NCI-H2227 (cell line): ENCODE results near the gene RNLS.

Experiments used
- DNase-seq: peaks from one replicate; lab custom pipeline; 2025; ENCODE audit not compliant: unreplicated experiment; lab: John Stamatoyannopoulos, UW

The RNLS gene

DNA sequence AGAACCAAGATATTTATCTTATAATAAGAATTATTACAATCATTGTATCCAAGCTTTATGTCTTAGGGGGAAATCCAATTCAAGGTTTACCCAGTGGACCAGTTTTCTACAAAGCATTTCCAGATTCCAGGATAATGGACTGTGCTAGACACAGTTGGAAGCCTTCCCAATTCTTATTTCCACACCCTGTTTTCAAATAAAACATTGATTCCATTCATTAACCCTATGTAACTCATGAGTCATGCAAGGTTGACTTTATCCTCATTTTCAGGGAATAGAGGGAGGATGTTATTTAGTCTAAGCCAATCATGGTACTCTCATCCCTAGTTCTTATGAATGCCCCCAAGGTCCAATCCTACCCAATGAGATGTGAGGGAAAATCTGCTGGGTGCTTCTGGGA is 145.7 kb downstream of the RNLS start:
- no peak for DNase-seq

DNA sequence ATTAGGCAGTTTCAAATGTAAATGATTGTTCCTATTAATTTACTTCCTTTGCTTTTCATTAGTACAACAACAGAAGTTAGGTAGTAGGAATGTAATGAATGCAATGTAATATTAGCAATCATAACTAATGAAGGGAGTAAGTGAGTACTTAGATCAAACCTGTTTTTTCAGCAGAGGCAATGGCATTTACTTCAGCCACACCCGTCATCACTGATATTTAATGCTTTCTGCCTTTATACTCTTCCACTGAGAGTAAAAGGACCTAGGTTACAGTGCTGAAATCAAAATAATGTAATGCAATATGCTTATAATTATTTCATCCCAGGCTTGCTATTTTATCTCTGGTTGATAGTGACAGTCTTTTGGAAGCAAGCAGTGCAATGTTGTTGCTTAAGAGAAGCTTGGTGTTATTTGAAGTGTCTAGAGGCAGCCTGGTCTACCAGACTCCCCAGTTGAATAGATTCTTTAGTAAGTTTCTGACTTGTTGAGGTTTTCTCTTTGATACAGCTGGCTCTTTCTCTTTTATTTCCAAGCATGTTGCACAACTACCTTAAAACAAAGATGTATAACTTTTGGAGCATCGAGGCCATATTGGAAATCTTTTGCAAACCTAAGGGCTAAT is 149.4 kb downstream of the RNLS start:
- no peak for DNase-seq

DNA sequence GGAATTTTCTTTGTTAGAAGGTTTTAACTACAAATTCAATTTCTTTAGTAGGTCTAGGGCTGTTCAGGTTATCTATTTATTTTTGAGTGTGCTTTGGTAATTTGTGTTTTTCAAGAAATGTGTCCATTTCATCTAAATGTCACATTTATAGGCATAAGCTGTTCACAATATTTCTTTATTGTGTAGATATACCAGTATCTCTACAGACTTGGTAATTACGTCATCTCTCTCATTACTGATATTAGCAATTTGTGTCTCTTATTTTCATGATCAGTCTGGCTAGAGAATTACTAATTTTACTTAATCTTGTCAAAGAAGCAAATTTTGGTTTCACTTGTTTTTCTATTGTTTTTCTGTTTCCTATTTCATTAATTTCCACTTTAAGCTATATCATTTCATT is 152.0 kb downstream of the RNLS start:
- no peak for DNase-seq

DNA sequence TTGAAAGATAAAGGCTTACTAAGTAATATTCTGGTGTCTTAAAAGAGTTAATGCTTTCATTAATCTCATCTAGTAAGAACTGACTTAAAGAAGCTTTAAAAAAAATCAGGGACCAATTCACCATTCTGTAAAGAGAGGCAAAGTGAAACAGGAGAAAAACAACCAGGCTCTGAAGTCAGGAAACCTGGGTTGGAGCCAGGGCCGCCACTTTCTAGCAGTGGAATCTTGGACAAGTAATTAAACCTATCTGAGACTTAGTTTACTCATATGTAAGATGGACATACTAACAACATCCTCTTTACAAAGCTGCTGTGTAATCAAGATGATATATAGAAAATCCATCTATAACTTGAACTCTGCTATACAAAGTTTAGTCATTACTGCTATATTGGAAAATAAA is 154.1 kb downstream of the RNLS start:
- no peak for DNase-seq

DNA sequence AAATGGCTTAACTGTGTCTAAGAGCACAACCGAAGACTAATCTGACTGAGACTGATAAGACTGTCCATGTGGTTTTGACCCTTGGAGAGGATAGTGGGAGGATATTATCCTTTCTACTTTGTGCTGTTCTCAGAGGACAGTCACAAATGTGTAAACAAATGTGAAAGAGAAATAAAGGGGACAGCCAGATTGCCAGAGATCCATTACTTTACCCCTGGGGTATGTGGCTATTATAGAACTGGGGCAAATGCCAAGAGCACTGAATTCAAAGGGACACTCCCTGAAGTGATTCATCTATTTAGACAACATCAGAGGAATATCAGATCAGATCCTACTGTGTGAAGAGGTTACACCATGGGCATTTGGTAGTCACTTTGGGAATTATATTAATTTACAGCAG is 154.7 kb downstream of the RNLS start:
- no peak for DNase-seq

DNA sequence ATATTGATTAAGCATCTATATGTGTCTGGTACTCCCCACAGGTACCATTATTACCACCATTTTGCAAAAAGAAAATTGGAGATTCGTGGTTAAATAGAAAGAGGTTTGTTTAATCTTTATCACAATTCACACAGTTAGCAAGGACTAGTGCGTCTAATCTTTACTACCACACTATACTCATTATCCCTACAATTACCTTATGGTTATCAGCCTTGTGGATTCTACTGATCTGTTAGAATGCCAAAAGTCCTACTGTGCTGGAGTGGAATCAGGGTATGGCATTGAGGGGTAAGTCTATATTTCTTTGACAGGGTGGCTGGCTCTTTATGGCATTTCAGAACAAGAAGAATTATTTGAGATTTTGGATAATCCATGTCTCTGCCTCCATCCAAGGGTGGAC is 156.1 kb downstream of the RNLS start:
- DNase-seq: no peak

DNA sequence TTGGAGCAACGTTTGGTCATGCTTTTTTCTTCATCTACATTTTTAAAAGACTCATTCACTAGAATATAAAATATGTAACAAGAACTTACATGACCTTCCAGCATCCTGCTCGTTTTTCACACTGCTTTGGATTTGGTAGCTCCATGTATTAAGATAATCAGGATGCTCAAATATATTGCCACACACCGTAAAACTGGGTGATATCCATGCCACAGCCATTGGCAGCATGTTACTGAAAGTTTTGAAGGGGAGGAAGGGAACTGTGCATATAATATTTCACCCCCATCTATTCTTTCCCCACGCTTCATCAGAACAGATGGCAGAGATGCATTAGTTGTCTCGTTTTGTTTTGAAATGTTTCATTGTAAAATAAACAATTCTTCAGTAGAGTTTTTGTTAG is 158.2 kb downstream of the RNLS start:
- DNase-seq: no peak

DNA sequence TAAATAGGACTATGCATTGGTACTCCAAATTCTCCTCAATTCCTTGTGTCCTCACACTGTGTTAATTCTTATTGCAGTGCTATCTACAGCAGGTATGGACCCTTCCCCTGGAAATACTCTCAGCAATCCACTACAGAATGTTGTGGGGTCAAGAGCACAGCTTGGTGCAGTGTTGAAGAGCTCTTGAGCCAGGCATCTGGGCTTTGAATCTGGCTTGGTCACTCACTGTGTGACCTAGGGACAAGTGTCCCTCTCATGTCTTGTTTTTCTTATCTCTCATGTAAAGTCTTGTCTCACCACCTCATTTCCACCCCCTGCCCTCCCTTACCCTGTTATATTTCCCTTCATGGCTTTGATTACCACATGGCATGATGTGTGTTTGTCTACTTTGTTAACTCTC is 159.4 kb downstream of the RNLS start:
- DNase-seq: no peak

DNA sequence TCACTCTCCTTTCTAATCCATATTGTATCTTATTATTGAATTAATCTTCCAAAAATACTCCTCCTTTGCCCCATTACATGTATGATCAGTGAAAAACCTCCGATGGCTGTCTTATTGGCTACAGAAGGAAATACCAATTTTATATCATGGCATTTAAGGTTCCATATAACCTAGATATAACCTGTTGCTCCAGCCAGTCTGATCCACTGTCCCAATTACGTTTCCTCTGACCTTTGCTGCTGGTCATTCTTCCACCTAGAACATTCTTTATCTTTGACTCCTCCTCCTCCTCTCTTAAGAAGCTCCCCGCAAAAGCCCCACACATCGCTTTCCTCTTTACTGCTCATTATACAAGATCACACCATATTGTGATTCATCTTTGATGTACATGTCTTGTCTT is 161.5 kb downstream of the RNLS start:
- no peak for DNase-seq

DNA sequence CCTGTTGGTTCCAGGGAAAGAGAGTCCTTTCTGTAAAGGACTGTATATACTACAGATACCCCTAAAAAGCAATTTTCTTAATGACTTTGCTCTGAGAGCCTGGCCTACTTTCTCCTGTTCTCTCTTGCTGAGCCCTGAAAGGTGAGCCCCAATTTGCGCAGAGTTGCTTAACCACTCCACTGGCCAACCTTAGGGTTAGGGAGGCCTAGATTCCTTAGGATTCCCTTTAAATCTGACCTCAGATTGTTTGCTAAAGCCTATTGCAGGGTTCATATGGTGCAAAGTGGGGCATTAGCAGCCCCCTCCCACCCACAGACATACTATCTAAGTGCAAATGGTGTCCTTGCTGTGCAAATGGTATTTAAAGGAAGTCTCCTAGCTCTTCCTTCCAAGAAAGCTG is 164.2 kb downstream of the RNLS start:
- no peak for DNase-seq

DNA sequence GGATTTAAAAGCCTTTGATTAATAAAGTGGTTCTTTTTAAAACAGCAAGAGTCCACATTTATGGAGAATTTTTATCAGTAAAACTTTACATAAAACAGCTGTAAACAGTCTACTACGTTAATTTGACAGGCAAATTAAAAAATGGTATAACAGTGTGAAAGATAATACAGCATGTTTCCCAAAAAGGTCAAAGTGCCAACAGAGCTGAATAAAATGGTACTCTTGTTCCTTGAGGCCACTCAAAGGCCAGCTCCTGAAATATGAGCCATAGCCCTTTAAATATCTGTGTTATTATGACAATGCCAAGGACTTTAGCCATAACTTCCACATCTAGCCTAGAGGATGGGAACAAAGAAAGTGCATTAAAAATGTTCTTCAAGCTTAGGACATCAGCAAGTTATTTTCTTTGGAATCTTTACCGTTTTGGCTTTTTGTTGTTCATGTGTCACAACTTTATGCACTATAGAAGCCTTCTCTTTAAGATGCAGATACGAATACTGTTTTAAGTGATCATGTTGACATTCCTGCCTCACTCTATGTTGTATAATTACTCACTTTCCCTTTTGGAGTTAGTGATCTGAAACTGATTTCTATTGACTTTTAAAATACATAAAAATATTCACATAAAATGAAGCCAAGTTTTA is 165.6 kb downstream of the RNLS start:
- no peak for DNase-seq

DNA sequence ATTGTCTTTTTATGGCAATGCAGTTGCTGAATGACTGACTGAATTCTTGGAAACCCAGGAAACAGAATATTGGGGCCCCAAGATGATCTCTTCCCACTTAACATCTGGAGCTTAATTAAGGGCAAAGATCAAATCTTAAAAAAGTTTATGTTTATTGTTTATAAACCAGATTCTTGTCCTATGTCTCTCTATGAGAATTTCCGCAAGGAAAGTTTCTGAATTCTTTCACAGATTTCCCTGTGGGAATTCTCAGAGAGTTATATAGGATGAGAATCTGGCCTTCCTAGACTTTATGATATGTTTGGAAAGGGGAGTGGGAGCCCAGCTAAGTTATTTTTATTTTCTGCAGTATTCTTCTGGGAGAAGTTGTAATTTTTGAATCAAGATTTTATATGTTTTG is 166.3 kb downstream of the RNLS start:
- DNase-seq: no peak

DNA sequence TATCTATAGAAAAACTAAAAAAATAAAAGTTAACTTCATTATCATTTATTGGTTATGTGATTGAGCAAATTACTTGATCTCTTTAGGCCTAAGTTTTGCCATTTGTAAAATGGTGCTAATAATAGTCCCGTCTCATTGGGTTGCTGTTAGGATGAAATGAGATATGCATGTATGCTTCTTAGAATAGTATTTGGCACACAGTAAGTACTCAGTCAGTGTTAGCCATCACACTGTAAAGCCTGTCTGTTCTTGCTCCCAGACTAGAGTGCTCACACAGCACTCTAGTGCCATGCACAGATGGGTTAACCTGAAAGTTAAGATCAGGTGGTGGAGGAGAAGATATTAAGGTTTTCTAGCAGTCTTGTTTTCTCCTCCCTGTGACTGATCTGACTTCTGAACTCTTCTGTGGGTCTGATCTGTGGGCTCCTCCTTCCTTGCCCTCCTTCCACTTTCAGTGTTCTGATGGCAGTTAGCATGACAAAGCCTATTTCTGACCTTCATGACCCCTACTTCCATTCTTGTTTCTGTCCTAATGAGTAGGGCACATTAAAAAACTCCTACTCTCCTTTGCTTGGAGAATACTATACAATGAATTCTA is 167.5 kb downstream of the RNLS start:
- no peak for DNase-seq

DNA sequence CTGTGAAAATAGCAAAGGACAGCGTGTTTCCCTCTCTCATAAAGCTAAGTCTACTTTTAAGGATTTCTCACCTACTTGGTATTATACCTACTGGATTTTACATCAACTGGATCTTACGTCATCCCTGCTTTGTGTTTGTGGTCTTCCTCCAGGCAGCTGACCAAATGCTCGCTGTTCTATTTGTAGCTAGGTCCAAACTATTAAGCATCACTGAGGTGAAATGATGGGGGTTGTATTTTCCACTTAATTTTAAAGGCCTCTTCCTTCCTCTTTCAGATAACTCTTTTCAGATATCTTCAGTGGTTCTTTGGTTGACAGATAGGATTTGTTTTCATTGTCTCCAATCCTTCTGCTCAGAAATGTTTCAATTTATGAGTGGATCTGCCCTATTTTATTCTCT is 169.7 kb downstream of the RNLS start:
- DNase-seq: no peak

DNA sequence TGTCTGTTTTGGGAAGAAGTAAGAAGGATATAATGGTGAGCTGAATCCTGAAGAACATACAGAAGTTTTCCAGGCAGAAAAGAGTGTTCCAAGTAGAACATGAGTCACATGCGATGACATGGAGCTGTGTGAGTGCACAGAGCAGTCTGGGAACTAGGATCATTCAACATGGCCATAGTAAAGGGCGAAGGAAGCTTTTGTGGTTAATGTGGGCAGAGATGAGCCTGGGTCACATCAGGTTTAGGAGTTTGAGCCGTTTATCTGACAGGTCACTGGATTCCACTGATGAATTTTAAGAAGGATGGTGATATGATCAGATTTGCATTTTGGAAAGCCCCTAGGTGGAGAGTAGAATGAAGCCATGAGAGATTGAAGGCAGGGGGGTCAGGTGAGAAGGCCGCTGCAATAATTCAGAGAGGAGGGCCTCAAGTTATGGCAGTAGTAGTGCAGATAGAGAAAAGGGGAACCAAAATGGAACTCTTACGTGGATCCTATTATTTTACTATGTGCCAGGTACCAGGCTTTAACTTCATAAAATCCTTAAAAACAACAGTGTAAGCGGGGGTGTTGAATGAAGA is 171.3 kb downstream of the RNLS start:
- no peak for DNase-seq

DNA sequence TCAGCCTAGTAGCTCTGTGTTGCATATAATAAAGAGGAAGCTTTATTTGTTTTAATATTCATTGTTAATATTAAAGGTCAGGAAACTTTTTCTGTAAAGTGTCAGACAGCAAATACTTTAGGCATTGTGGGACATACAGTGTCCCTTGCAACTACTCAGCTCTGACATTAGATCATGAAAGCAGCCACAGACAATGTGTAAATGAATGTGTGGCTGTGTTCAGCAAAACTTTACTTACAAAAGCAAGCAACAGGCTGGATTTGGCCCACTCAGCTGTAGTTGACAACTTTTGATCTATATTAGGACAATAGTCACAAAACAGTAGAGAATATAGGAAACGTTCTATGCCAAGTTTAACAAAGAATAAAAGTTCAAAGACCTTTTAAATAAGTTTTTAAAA is 173.3 kb downstream of the RNLS start:
- no peak for DNase-seq

DNA sequence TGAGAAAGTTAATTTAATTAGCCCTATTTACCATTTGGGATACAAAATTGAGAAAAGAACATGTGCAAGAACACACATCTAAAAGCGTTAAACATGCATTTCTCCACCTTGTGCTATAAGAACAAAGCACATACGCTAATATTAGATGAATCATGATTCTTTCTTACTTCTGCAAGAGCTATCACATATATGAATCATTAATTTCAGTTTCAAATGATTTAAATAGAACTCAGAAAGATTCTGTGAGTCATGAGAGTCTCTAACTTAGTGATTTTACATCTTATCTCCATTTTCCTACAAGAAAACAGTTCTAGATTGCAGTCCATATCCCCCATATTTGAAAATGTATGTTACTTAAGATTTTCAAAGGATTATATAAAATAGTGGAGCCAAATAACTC is 173.9 kb downstream of the RNLS start:
- DNase-seq: no peak

DNA sequence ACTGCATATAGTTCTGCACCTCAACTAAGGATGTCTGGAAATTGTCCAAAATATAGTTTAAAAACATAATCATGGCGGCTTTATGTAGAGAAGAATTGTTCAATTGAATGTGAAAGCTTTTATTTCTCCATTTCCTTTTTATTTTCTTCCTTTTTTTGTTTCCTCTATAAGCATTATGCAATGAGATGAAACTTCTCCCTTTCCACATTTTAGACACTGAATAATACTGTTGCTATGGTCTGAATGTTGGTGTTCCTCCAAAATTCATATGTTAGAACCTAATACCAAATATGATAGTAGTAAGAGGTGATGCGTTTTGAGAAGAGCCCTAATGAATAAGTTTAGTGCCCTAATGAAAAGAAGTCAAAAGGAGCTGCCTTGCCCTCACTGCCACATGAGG is 175.0 kb downstream of the RNLS start:
- DNase-seq: no peak

DNA sequence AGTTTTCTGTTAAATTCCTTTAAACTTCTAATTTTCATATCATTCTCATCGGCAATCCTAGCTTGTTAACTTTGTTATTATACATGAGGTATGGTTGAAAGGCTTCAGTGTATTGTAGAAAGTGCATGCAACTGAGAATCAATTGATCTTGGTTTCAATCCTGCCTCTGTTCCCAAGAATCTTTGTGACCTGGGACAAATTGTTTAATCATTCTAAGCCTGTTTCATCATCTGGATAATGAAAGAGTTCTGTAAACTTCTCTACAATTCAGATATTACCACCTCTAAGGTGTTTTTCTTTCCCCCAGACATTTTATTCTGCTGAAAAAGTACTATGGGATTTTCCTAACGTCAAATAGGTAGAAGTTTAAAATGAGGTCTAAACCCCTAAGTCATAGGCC is 179.0 kb downstream of the RNLS start:
- DNase-seq: no peak

DNA sequence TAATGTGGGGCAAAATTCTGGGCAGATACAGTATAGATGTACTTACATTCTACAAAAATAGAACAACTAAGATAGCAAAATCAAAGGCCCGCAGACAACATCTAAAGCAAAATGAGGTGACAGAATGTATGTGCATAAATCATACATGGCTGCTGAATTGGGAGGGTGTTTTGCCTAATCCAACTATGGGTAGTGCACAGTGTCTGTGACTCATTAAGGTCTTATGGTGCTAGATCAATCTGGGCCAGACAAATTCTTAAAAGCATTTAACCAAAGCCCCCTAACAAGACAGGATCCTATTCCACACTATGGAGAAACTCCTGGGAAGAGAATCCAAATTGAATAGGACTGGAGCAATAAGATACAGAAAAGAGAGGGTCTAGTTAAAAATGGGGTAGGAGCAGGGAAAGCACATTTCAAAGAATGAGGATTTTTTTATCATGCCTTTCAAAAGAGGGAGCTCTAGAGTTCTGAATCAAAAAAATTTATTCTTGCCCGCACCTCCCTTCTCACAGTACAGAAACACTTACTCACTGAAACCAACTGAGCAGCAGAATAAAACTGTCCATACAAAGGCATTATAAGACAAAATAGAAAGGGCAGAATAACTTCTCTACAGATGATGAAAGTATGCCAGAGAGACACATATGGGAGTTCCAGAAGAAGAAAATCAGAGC is 181.3 kb downstream of the RNLS start:
- no peak for DNase-seq

DNA sequence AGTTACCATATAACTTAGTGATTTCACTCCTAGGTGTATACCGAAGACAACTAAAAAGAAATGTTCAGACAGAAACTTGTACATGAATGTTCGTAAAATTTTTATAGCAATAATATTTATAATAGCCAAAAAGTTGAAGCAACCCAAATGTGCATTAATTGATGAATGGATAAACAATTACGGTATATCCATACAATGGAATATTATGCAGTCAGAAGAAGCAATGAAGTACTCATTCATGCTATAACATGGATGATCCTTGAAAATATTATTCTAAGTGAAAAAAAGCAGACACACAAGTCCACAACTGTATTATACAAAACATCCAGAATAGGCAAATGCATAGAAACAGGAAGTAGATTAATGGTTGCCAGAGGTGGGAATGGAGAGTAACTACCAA is 183.9 kb downstream of the RNLS start:
- DNase-seq: no peak

DNA sequence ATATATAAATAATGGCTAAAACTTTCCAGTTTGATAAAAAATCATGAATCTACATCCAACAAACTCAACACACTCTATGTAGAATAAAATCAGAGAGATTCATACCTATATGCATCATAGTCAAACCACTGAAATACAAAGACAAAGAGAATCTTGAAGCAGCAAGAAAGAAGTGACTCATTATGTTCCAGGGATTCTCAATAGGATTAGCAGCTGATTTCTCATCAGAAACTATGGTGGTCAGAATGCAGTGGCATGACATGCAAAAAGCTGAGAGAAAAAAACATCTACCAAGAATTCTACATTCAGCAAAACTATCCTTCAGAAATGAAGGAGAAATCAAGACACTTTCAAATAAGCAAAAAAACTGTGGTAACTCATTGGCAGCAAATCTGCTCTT is 187.4 kb downstream of the RNLS start:
- no peak for DNase-seq
